Upper lobe of left lung (tissue), 4 donors: Measurements from ENCODE around the gene GRID1.

ENCODE experiments used
- CTCF ChIP-seq, 6 experiments: fragments of 450-650 bp in 4 of 6; fragments of 200-600 bp in 2 of 6; sonication (generic) in 2 of 6; IDR thresholded peaks; one replicate each; pipeline ENCODE4 v1.5.1; 2016 to 2019; ENCODE audit warnings: antibody characterized with exemption in 6 of 6
- POLR2A ChIP-seq, 4 donors: fragments of 450-650 bp; IDR thresholded peaks; one replicate each; pipeline ENCODE4 v1.5.1; 2016 to 2017; ENCODE audit warnings: antibody characterized with exemption in 4 of 4, mild to moderate bottlenecking in 2 of 4
- POLR2AphosphoS5 ChIP-seq, 2 donors: sonication (generic); formaldehyde crosslinking; IDR thresholded peaks; one replicate each; pipeline ENCODE4 v1.5.1; 2017; ENCODE audit warnings: antibody characterized with exemption in 2 of 2

- TF ChIP-seq POLR2A (IDR thresholded peaks at IDR 0.05): no peak
- no peak for TF ChIP-seq CTCF (IDR thresholded peaks at IDR 0.05)
- no peak for TF ChIP-seq POLR2AphosphoS5 (IDR thresholded peaks at IDR 0.05)
Measured at GRCh38 chr10:86266446-86267242, 100.0 kb downstream of the GRID1 start.
